HepG2 (cell line): Measurements from ENCODE around the gene RBM47. TPM values are rescaled to one million over a fixed set of nuclear protein-coding genes. Genes with fewer than 3 reads are reported as not detected.

ENCODE experiments used
- ARID4A ChIP-seq: sonication (generic); formaldehyde crosslinking; IDR thresholded peaks from 2 replicates; pipeline ENCODE4 v1.5.0; 2020; ENCODE audit warnings: mild to moderate bottlenecking, missing genetic modification reagents, borderline replicate concordance
- GMEB2 ChIP-seq: IDR thresholded peaks from 2 replicates; pipeline ENCODE4 v1.6.1; 2016; ENCODE audit warnings: missing biosample characterization, missing genetic modification reagents, low read depth
- JUN ChIP-seq: sonication (generic); formaldehyde crosslinking; IDR thresholded peaks from 2 replicates; pipeline ENCODE4 v1.4.0; 2020; ENCODE audit warnings: mild to moderate bottlenecking, missing genetic modification reagents
- JUNB ChIP-seq: sonication (generic); formaldehyde crosslinking; IDR thresholded peaks from 2 replicates; pipeline ENCODE4 v1.8.0; 2022; ENCODE audit warnings: missing genetic modification reagents, mild to moderate bottlenecking, borderline replicate concordance
- MBNL3 ChIP-seq: fragments of 250-450 bp; sonication (Bioruptor Pico); conservative IDR thresholded peaks from 2 replicates; pipeline ENCODE4 v1.8.0; 2022; ENCODE audit warnings: mild to moderate bottlenecking, inconsistent platforms
- NFAT5 ChIP-seq: sonication (generic); formaldehyde crosslinking; IDR thresholded peaks from 2 replicates; pipeline ENCODE4 v1.4.0; 2020; ENCODE audit warnings: missing genetic modification reagents
- RFX5 ChIP-seq: IDR thresholded peaks from 2 replicates; pipeline ENCODE4 v1.6.1; 2011; ENCODE audit warnings: low read depth, low read length, improper control_type of control experiment
- SNRNP70 ChIP-seq: fragments of 200-400 bp; formaldehyde crosslinking; IDR thresholded peaks from 2 replicates; pipeline ENCODE4 v1.6.1; 2017; ENCODE audit warnings: mild to moderate bottlenecking, low read depth, low read length, moderate library complexity
- TFE3 ChIP-seq: IDR thresholded peaks from 2 replicates; pipeline ENCODE4 v1.6.1; 2016
- ZNF224 ChIP-seq: sonication (generic); formaldehyde crosslinking; IDR thresholded peaks from 2 replicates; pipeline ENCODE4 v1.5.0; 2020; ENCODE audit warnings: mild to moderate bottlenecking, missing genetic modification reagents
- ZNF362 ChIP-seq: sonication (generic); formaldehyde crosslinking; IDR thresholded peaks from 2 replicates; pipeline ENCODE4 v1.4.0; 2020; ENCODE audit warnings: missing genetic modification reagents, mild to moderate bottlenecking, borderline replicate concordance
- ZNF580 ChIP-seq: IDR thresholded peaks from 2 replicates; pipeline ENCODE4 v1.6.1; 2016; ENCODE audit warnings: low read depth, borderline replicate concordance
- ZNF652 ChIP-seq: IDR thresholded peaks from 2 replicates; pipeline ENCODE4 v1.6.1; 2016; ENCODE audit warnings: low read depth, borderline replicate concordance
- polyA plus RNA-seq, 8 experiments: library from polyadenylated mRNA; depleted of rRNA in 3 of 8; stranded (reverse) in 7 of 8; unstranded in 1 of 8; fragments of >200 nt; fragmentation: Illumina TruSeq in 4 of 8; extraction: Trizol in 4 of 8; gene quantifications; 2 replicates each; pipeline versions ENCODE4 v1.2.1 to v1.2.3, GENCODE V29; 2011 to 2016; ENCODE audit warnings: low read depth in 4 of 8, missing spikeins in 1 of 8, mixed read lengths in 1 of 8; ENCODE audit not compliant: insufficient read depth in 1 of 8
- total RNA-seq, 5 experiments: library from RNA; depleted of rRNA; stranded (reverse); fragments of >200 nt; fragmentation: Illumina TruSeq; extraction: Trizol; gene quantifications; 2 replicates each; pipeline ENCODE4 v1.2.3, GENCODE V29; 2016; ENCODE audit warnings: low read depth in 1 of 5

Gene RBM47
- total and polyA plus RNA-seq, 2 of the 13 experiments (the other 11 are each of a cell fraction or from before 2014, with no cell fraction given) = 1.2 to 2.5 TPM

- no peak for TF ChIP-seq NFAT5 (CRISPR knock-in tag)
- TF ChIP-seq ARID4A (CRISPR knock-in tag) = no peak; the same call in 1 of the 2 replicates
- no peak for TF ChIP-seq ZNF224
- TF ChIP-seq MBNL3 (CRISPR knock-in tag) = no peak
- TF ChIP-seq ZNF362 (CRISPR knock-in tag) = peak; percentile 81; the same call in 1 of the 2 replicates
- TF ChIP-seq ZNF580 (CRISPR knock-in tag) = peak; percentile 74; the same call in 1 of the 2 replicates
- no peak for TF ChIP-seq RFX5
- no peak for TF ChIP-seq SNRNP70
- TF ChIP-seq ZNF652 (CRISPR knock-in tag) = no peak
- TF ChIP-seq JUN (CRISPR knock-in tag) = no peak
- TF ChIP-seq TFE3 (CRISPR knock-in tag) = peak; percentile 96
- no peak for TF ChIP-seq GMEB2
- TF ChIP-seq JUNB (CRISPR knock-in tag) = no peak
Observed at GRCh38 chr4:40576651-40577480, 52.8 kb downstream of the RBM47 start (continued).
